ENCODE measurements around the gene PSMG4. TPM values are rescaled to one million over a fixed set of nuclear protein-coding genes. Genes with fewer than 3 reads are reported as not detected.

PSMG4 gene
- 10 to 100 TPM; 26.8 to 29.1 TPM for total RNA-seq

- Mint-ChIP-seq H3K27ac (peak within 1 kb of the TSS; percentile 92), H3K36me3 (peaks cover 5% of the 10 kb centered on the region), H3K27me3 (peaks cover 20% of the 10 kb centered on the region), H3K4me3 (peak within 1 kb of the TSS; percentile 93), H3K4me1 (peaks cover 29% of the 10 kb centered on the region), H3K9me3 (no peaks in the 10 kb centered on the region)
- ATAC-seq (ENCODE audit: low read depth): peak; percentile 69
- POLR2A ChIA-PET: interaction anchor here (0.8 to 2.0 kb wide), 7 partner anchors 96 to 762 kb away, joined by 3 to 7 read pairs (median 5); partner anchors contain the start of genes BPHL and RIPK1
- peak; percentile 97 for DNase-seq
Measured at GRCh38 chr6:3258720-3259490, at the start of gene PSMG4. TSS of gene PSMG4 (plus strand) at chr6:3258947. CDS start at chr6:3259023, 76 bp downstream.

- ATAC-seq (ENCODE audit: low read depth) (no peak), DNase-seq (no peak)
- Mint-ChIP-seq H3K36me3 (no peaks in the 10 kb centered on the region), H3K4me3 (no peak overlapping the region), H3K27me3 (peaks cover 18% of the 10 kb centered on the region), H3K4me1 (peaks cover 6% of the 10 kb centered on the region), H3K27ac (no peak overlapping the region), H3K9me3 (peaks cover 1% of the 10 kb centered on the region)
- POLR2A ChIA-PET: no interaction called here
Measured at GRCh38 chr6:3209114-3210023, 49.4 kb upstream of the PSMG4 start.

- ATAC-seq (ENCODE audit: low read depth): no peak
- no peak for DNase-seq
- Mint-ChIP-seq H3K4me1 (peaks cover 6% of the 10 kb centered on the region), H3K9me3 (no peaks in the 10 kb centered on the region), H3K27ac (no peak overlapping the region), H3K4me3 (no peak overlapping the region), H3K36me3 (no peaks in the 10 kb centered on the region), H3K27me3 (peaks cover 18% of the 10 kb centered on the region)
- POLR2A ChIA-PET: no interaction called here
Measured at GRCh38 chr6:3210024-3210610, 48.6 kb upstream of the PSMG4 start.

GRCh38 chr6:3211681-3212080, 47.1 kb upstream of the PSMG4 start:
- Mint-ChIP-seq H3K27ac (no peak overlapping the region), H3K4me1 (peaks cover 6% of the 10 kb centered on the region), H3K27me3 (peaks cover 21% of the 10 kb centered on the region), H3K36me3 (no peaks in the 10 kb centered on the region), H3K9me3 (no peaks in the 10 kb centered on the region), H3K4me3 (no peak overlapping the region)
- POLR2A ChIA-PET: no interaction called here
- ATAC-seq (ENCODE audit: low read depth) (no peak), DNase-seq (no peak)

- Mint-ChIP-seq H3K4me3 (no peak overlapping the region), H3K9me3 (no peaks in the 10 kb centered on the region), H3K27me3 (peaks cover 22% of the 10 kb centered on the region), H3K4me1 (peaks cover 6% of the 10 kb centered on the region), H3K36me3 (no peaks in the 10 kb centered on the region), H3K27ac (no peak overlapping the region)
- POLR2A ChIA-PET: no interaction called here
- no peak for ATAC-seq (ENCODE audit: low read depth)
- DNase-seq: no peak
Measured at GRCh38 chr6:3212261-3212660, 46.5 kb upstream of the PSMG4 start.

- ATAC-seq (ENCODE audit: low read depth) (no peak), DNase-seq (no peak)
- Mint-ChIP-seq H3K4me3 (no peak overlapping the region), H3K27ac (no peak overlapping the region), H3K4me1 (peaks cover 6% of the 10 kb centered on the region), H3K36me3 (no peaks in the 10 kb centered on the region), H3K27me3 (peaks cover 29% of the 10 kb centered on the region), H3K9me3 (no peaks in the 10 kb centered on the region)
- POLR2A ChIA-PET: no interaction called here
Measured at GRCh38 chr6:3213334-3213695, 45.4 kb upstream of the PSMG4 start.

GRCh38 chr6:3214898-3215297, 43.8 kb upstream of the PSMG4 start:
- POLR2A ChIA-PET: no interaction called here
- Mint-ChIP-seq H3K27ac (no peak overlapping the region), H3K9me3 (no peaks in the 10 kb centered on the region), H3K4me1 (no peaks in the 10 kb centered on the region), H3K27me3 (peaks cover 33% of the 10 kb centered on the region), H3K4me3 (no peak overlapping the region), H3K36me3 (no peaks in the 10 kb centered on the region)
- DNase-seq (no peak), ATAC-seq (ENCODE audit: low read depth) (no peak)

GRCh38 chr6:3217286-3217685, 41.5 kb upstream of the PSMG4 start:
- Mint-ChIP-seq H3K4me1 (no peaks in the 10 kb centered on the region), H3K9me3 (peaks cover 4% of the 10 kb centered on the region), H3K36me3 (peaks cover 3% of the 10 kb centered on the region), H3K27ac (no peak overlapping the region), H3K27me3 (peaks cover 37% of the 10 kb centered on the region), H3K4me3 (no peak overlapping the region)
- DNase-seq (no peak), ATAC-seq (ENCODE audit: low read depth) (no peak)
- POLR2A ChIA-PET: no interaction called here

- no peaks in the 10 kb centered on the region for H3K4me1 Mint-ChIP-seq
- H3K36me3 Mint-ChIP-seq: peaks cover 3% of the 10 kb centered on the region
- ATAC-seq (ENCODE audit: low read depth) (no peak), DNase-seq (no peak)
- H3K4me3 Mint-ChIP-seq: no peak overlapping the region
- no peak overlapping the region for H3K27ac Mint-ChIP-seq
- H3K9me3 Mint-ChIP-seq: peaks cover 4% of the 10 kb centered on the region
- POLR2A ChIA-PET: no interaction called here
- H3K27me3 Mint-ChIP-seq: peaks cover 33% of the 10 kb centered on the region
Measured at GRCh38 chr6:3218266-3218665, 40.5 kb upstream of the PSMG4 start.

- peaks cover 4% of the 10 kb centered on the region for H3K9me3 Mint-ChIP-seq
- H3K27ac Mint-ChIP-seq: no peak overlapping the region
- H3K36me3 Mint-ChIP-seq: peaks cover 3% of the 10 kb centered on the region
- POLR2A ChIA-PET: no interaction called here
- no peaks in the 10 kb centered on the region for H3K4me1 Mint-ChIP-seq
- H3K27me3 Mint-ChIP-seq: peaks cover 43% of the 10 kb centered on the region
- no peak overlapping the region for H3K4me3 Mint-ChIP-seq
- no peak for ATAC-seq (ENCODE audit: low read depth)
- no peak for DNase-seq
Measured at GRCh38 chr6:3220366-3220765, 38.4 kb upstream of the PSMG4 start.

GRCh38 chr6:3221578-3221977, 37.2 kb upstream of the PSMG4 start:
- H3K36me3 Mint-ChIP-seq: peaks cover 3% of the 10 kb centered on the region
- ATAC-seq (ENCODE audit: low read depth) (no peak), DNase-seq (no peak)
- POLR2A ChIA-PET: no interaction called here
- peaks cover 4% of the 10 kb centered on the region for H3K9me3 Mint-ChIP-seq
- H3K27me3 Mint-ChIP-seq: peaks cover 50% of the 10 kb centered on the region
- no peaks in the 10 kb centered on the region for H3K4me1 Mint-ChIP-seq
- peak overlapping the region; percentile 55 for H3K27ac Mint-ChIP-seq
- H3K4me3 Mint-ChIP-seq: no peak overlapping the region

GRCh38 chr6:3222506-3223038, 36.2 kb upstream of the PSMG4 start:
- H3K27me3 Mint-ChIP-seq: peaks cover 53% of the 10 kb centered on the region
- ATAC-seq (ENCODE audit: low read depth) (no peak), DNase-seq (no peak)
- H3K9me3 Mint-ChIP-seq: peaks cover 4% of the 10 kb centered on the region
- H3K27ac Mint-ChIP-seq: no peak overlapping the region
- H3K36me3 Mint-ChIP-seq: peaks cover 3% of the 10 kb centered on the region
- POLR2A ChIA-PET: no interaction called here
- no peak overlapping the region for H3K4me3 Mint-ChIP-seq
- H3K4me1 Mint-ChIP-seq: peaks cover 2% of the 10 kb centered on the region

- no peak overlapping the region for H3K27ac Mint-ChIP-seq
- DNase-seq (no peak), ATAC-seq (ENCODE audit: low read depth) (no peak)
- POLR2A ChIA-PET: no interaction called here
- H3K36me3 Mint-ChIP-seq: peaks cover 3% of the 10 kb centered on the region
- H3K27me3 Mint-ChIP-seq: peaks cover 62% of the 10 kb centered on the region
- peaks cover 4% of the 10 kb centered on the region for H3K9me3 Mint-ChIP-seq
- peaks cover 23% of the 10 kb centered on the region for H3K4me1 Mint-ChIP-seq
- no peak overlapping the region for H3K4me3 Mint-ChIP-seq
Measured at GRCh38 chr6:3226042-3226441, 32.7 kb upstream of the PSMG4 start.
